Heart left ventricle (tissue), 16 donors: Measurements from ENCODE around the gene VPS13C. TPM values are rescaled to one million over a fixed set of nuclear protein-coding genes. Genes with fewer than 3 reads are reported as not detected.
A peak's percentile ranks its signal among the peaks of the same experiment; 100 is the strongest.
"Not testable (repeated sequence)": the region's sequence is repeated elsewhere in the genome, so short reads cannot be mapped to it uniquely, and the experiment has no call there.

Source experiments
- ATAC-seq, 4 donors: fragments of 200-7000 bp; cut with Tn5 transposase; one replicate each; pipeline ENCODE4 v1.9.1; 2020 to 2022; ENCODE audit warnings: moderate library complexity in 4 of 4, mild to moderate bottlenecking in 3 of 4, moderate number of reproducible peaks in 1 of 4
- DNase-seq, 5 donors: peaks; one replicate each; pipeline ENCODE4 v3.0.0-alpha.2; 2020
- H3K27ac ChIP-seq, 12 donors: fragments of 200-600 bp; sonication (generic) in 4 of 12; one replicate each; pipeline versions ENCODE4 v1.5.0 to v1.8.0; 2016 to 2022; ENCODE audit warnings: mild to moderate bottlenecking in 2 of 12
- H3K27me3 ChIP-seq, 9 donors: fragments of 200-600 bp; sonication (generic) in 2 of 9; one replicate each; pipeline versions ENCODE4 v1.5.1 to v1.8.0; 2016 to 2022; ENCODE audit warnings: mild to moderate bottlenecking in 3 of 9
- H3K36me3 ChIP-seq, 9 donors: fragments of 200-600 bp; sonication (generic) in 2 of 9; one replicate each; pipeline versions ENCODE4 v1.5.0 to v1.8.0; 2018 to 2022; ENCODE audit warnings: mild to moderate bottlenecking in 2 of 9
- H3K4me1 ChIP-seq, 12 donors: fragments of 200-600 bp; sonication (generic) in 4 of 12; one replicate each; pipeline versions ENCODE4 v1.5.0 to v1.8.0; 2016 to 2022; ENCODE audit warnings: mild to moderate bottlenecking in 3 of 12
- H3K4me3 ChIP-seq, 12 donors: fragments of 200-600 bp; sonication (generic) in 4 of 12; one replicate each; pipeline versions ENCODE4 v1.5.0 to v1.8.0; 2017 to 2022; ENCODE audit warnings: mild to moderate bottlenecking in 9 of 12, moderate library complexity in 4 of 12
- H3K9me3 ChIP-seq, 12 donors: fragments of 200-600 bp; sonication (generic) in 4 of 12; one replicate each; pipeline versions ENCODE4 v1.5.0 to v1.8.0; 2016 to 2022; ENCODE audit warnings: mild to moderate bottlenecking in 1 of 12
- POLR2A ChIP-seq, 2 donors: fragments of 450-650 bp; IDR thresholded peaks; one replicate each; pipeline ENCODE4 v1.6.1; 2017; ENCODE audit warnings: antibody characterized with exemption in 2 of 2, mild to moderate bottlenecking in 2 of 2, moderate library complexity in 2 of 2
- WGBS, 4 donors: extraction: QIAGEN DNeasy Blood & Tissue Kit in 2 of 4; methylation state at CpG; one replicate each; pipeline versions ENCODE4 v1.1.5 to v1.1.7; 2013 to 2018; 5-methylcytosine and 5-hydroxymethylcytosine counted together
- intact Hi-C, 10 donors: fragments of 100-400 bp; cut with DNase I; formaldehyde crosslinking; loops; one replicate each; pipeline versions ENCODE4 v1.11.1 to v1.14.2; 2022
- polyA plus RNA-seq, 2 donors: library from polyadenylated mRNA; stranded (reverse); fragments of 200-250 nt; gene quantifications; one replicate each; pipeline ENCODE4 v1.2.3, GENCODE V29; 2013
- total RNA-seq, 9 donors: library from RNA; depleted of rRNA in 2 of 9; stranded (reverse); fragments of >200 nt in 2 of 9; fragmentation: NEBNext Ultra II Directional in 3 of 9; extraction: Animal tissue kit (Norgen Biotek cat#: 25700) in 3 of 9; gene quantifications; one replicate each; pipeline versions ENCODE4 v1.1.0 to v1.2.4, GENCODE V29; 2016 to 2023
- TF ChIP-seq, protein P1 (sequence below), 12 donors: fragments of 200-600 bp; sonication (generic) in 4 of 12; IDR thresholded peaks; one replicate each; pipeline versions ENCODE4 v1.5.0 to v1.8.0; 2018 to 2022; ENCODE audit warnings: antibody characterized with exemption in 12 of 12, mild to moderate bottlenecking in 5 of 12
- donor health status: ischemic (EF 13 %, LVEDD 7.1; RV severe dilation, severe dysfunction).
- donor health status: healthy with polysubstance abuse.
- donor health status: DM: no; HTN: yes; CAD: no.
- donor health status: DM: no; HTN: no; CAD: no.
- donor health status: ischemic (EF 25% LVEDD 6.9; RV normal size, moderate dysfunction).
- donor health status: ischemic (EF 25% LVEDD 5.7; RV mildly dilated, moderate dysfunction).
- donor health status: healthy.
- donor health status: DM: yes; HTN: yes; CAD: no.
- donor health status: ischemic (EF 35%, LVEDD 5.7; RV mildly dilated, moderate dysfunction).
- donor health status: nonischemic (EF 11% LVEDD 7.7; RV severe dilation, severe dysfunction).
- donor health status: DM: yes; HTN: yes; CAD: no.
- donor health status: PGD.
- donor health status: ischemic (EF 29% LVEDD 5.4; RV normal size, mild dysfunction).
- donor health status: nonischemic (EF 23%, LVEDD 6.1; RV moderate dilation, normal function).

Gene VPS13C
- total and polyA plus RNA-seq, 11 donors = 9.8 to 70.1 (median 36.5) TPM

DNA sequence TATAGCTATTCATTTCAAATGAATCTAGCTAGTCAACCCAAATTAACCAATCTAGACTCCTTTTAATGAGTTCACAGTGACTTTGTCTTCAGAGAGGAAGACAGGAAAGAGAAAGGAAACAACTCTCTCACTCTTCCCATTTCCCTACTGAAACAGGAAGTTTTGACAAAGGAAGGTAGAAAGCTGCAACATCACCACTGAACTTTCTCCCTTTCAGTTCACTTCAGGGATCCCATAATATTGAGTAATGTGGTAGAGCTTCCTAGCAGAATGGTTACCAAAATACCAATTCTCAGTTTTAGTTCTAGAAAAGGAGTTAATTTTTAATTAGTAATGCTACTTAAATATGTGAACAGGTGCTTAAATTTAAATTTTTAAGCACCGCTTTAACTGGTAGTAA is 7.5 kb downstream of the VPS13C start:
- H3K9me3 ChIP-seq = peaks cover 0 to 3% (median 0%) of the 10 kb centered on the region in 12 donors
- no peak overlapping the region for H3K4me3 ChIP-seq
- H3K4me1 ChIP-seq = peaks cover 0 to 67% (median 22%) of the 10 kb centered on the region in 12 donors
- H3K36me3 ChIP-seq = no peaks in the 10 kb centered on the region
- intact Hi-C loops = no loop called here
- H3K27ac ChIP-seq = peak overlapping the region in 1 of 12 donors; percentile 25
- no peaks in the 10 kb centered on the region for H3K27me3 ChIP-seq
- no peak for TF ChIP-seq POLR2A (IDR thresholded peaks at IDR 0.05)
- TF ChIP-seq, protein P1, sequence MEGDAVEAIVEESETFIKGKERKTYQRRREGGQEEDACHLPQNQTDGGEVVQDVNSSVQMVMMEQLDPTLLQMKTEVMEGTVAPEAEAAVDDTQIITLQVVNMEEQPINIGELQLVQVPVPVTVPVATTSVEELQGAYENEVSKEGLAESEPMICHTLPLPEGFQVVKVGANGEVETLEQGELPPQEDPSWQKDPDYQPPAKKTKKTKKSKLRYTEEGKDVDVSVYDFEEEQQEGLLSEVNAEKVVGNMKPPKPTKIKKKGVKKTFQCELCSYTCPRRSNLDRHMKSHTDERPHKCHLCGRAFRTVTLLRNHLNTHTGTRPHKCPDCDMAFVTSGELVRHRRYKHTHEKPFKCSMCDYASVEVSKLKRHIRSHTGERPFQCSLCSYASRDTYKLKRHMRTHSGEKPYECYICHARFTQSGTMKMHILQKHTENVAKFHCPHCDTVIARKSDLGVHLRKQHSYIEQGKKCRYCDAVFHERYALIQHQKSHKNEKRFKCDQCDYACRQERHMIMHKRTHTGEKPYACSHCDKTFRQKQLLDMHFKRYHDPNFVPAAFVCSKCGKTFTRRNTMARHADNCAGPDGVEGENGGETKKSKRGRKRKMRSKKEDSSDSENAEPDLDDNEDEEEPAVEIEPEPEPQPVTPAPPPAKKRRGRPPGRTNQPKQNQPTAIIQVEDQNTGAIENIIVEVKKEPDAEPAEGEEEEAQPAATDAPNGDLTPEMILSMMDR (IDR thresholded peaks at IDR 0.05) = no peak
- WGBS, 4 donors = 97 to 98% (median 97%) methylated on average over 1 of the region's 1 CpG
- ATAC-seq (no peak), DNase-seq (no peak)

DNA sequence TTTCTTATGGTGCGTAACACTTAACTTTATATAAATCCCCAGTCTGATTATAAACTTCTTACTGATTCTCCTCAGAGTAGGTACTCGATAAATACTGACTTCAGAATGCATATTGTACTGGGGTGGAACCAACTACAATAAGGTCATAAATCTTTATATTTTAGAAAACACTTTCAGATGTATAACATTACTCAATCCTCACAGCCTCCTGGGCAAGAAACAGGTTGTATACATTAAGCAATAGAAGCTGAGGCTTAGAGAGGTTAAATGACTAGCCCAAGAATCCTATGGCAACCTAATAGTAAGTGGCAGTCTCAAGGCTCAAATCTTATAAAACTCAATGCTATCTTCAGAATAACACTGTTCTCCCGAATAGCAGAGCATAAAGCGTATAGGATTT is 9.1 kb downstream of the VPS13C start:
- H3K27ac ChIP-seq = no peak overlapping the region

DNA sequence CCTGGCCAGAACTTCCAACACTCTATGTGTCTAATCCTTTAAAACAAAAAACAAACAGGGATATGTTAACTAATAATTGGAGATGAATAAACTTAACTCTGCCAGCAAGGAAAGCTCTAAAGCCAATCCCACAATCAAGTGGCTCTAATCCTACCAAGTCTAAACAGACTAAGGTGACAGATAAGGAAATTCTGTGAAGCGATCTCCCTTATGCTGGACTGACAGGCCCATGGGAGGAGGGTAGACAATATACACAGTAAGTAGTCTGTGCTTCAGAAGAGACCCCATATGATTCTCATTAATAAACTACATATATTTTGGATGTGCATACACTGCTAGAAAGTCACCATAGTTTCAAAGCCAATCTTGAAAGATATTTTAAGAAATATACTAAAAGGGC is 10.1 kb downstream of the VPS13C start:
- no peak overlapping the region for H3K4me3 ChIP-seq
- H3K9me3 ChIP-seq = peaks cover 0 to 3% (median 0%) of the 10 kb centered on the region in 12 donors
- peaks cover 0 to 80% (median 29%) of the 10 kb centered on the region in 12 donors for H3K4me1 ChIP-seq
- no peak overlapping the region for H3K27ac ChIP-seq
- no peaks in the 10 kb centered on the region for H3K27me3 ChIP-seq
- TF ChIP-seq, protein P1 (IDR thresholded peaks at IDR 0.05) = no peak
- TF ChIP-seq POLR2A (IDR thresholded peaks at IDR 0.05) = no peak
- DNase-seq = no peak
- 70 to 88% (median 71%) methylated on average over 1 of the region's 1 CpG for WGBS, 4 donors
- intact Hi-C loops = no loop called here
- no peaks in the 10 kb centered on the region for H3K36me3 ChIP-seq
- ATAC-seq = no peak

More for the DNA sequence above, 9.1 kb downstream of the VPS13C start:
- WGBS, 4 donors = 90 to 97% (median 94%) methylated on average over 4 of the region's 4 CpGs
- no peaks in the 10 kb centered on the region for H3K36me3 ChIP-seq
- DNase-seq (no peak), ATAC-seq (no peak)
- H3K9me3 ChIP-seq = peaks cover 0 to 3% (median 0%) of the 10 kb centered on the region in 12 donors
- no peak overlapping the region for H3K4me3 ChIP-seq
- no peak for TF ChIP-seq POLR2A (IDR thresholded peaks at IDR 0.05)
- TF ChIP-seq, protein P1 (IDR thresholded peaks at IDR 0.05) = no peak
- intact Hi-C loops = no loop called here
- peaks cover 0 to 77% (median 28%) of the 10 kb centered on the region in 12 donors for H3K4me1 ChIP-seq
- no peaks in the 10 kb centered on the region for H3K27me3 ChIP-seq

DNA sequence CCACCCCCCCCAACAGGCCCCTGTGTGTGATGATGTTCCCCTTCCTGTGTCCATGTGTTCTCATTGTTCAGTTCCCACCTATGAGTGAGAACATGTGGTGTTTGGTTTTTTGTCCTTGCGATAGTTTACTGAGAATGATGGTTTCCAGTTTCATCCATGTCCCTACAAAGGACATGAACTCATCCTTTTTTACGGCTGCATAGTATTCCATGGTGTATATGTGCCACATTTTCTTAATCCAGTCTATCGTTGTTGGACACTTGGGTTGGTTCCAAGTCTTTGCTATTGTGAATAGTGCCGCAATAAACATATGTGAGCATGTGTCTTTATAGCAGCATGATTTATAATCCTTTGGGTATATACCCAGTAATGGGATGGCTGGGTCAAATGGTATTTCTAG is 12.0 kb downstream of the VPS13C start:
- peaks cover 0 to 63% (median 22%) of the 10 kb centered on the region in 12 donors for H3K4me1 ChIP-seq
- intact Hi-C loops, H3K4me3 ChIP-seq, H3K27ac ChIP-seq, H3K27me3 ChIP-seq, DNase-seq, H3K9me3 ChIP-seq, H3K36me3 ChIP-seq, ATAC-seq: not testable (repeated sequence)
- WGBS, 4 donors = 91 to 99% (median 94%) methylated on average over 4 of the region's 4 CpGs

DNA sequence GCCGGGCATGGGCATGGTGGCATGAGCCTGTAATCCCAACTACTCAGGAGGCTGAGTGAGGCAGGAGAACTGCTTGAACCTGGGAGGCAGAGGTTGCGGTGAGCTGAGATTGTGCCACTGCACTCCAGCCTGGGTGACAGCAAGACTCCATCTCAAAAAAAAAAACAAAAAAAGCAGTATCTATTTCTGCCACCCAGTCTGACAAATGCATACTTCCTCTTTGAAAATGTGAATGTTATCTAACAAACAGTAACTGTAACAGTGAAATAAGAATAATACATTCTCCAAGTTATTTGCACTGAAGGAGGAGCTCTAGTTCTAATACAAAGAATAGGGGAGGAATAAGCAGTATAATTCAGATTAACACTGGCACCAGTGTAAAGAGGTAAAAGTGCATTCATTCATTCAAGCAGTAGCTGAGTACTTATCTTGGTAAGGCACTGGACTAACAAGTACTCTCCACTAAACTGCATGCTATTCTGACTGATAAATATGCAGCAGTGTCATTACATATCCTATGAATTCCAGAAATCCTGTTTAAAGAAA is 12.9 kb downstream of the VPS13C start:
- H3K36me3 ChIP-seq = peaks cover 0 to 13% (median 8%) of the 10 kb centered on the region in 9 donors
- no peaks in the 10 kb centered on the region for H3K27me3 ChIP-seq
- peaks cover 0 to 3% (median 0%) of the 10 kb centered on the region in 12 donors for H3K9me3 ChIP-seq
- TF ChIP-seq, protein P1 (IDR thresholded peaks at IDR 0.05) = no peak
- TF ChIP-seq POLR2A (IDR thresholded peaks at IDR 0.05) = no peak
- no peak for ATAC-seq
- peaks cover 0 to 54% (median 18%) of the 10 kb centered on the region in 12 donors for H3K4me1 ChIP-seq
- intact Hi-C loops = no loop called here
- WGBS, 4 donors = 80 to 92% (median 88%) methylated on average over 2 of the region's 2 CpGs
- H3K4me3 ChIP-seq = no peak overlapping the region
- no peak overlapping the region for H3K27ac ChIP-seq
- DNase-seq = no peak
